DND-41 (cell line): ENCODE results near the gene HOXD12.

Experiments
- ATAC-seq: fragments of 200-7000 bp; cut with Tn5 transposase; 3 replicates; pipeline ENCODE4 v1.9.1; 2021; ENCODE audit warnings: low read depth; ENCODE audit not compliant: insufficient read depth
- DNase-seq: peaks from one replicate; pipeline ENCODE4 v3.0.0-alpha.2; 2020
- H2AFZ ChIP-seq: 2 replicates; pipeline ENCODE4 v1.6.0; 2012; ENCODE audit warnings: low read depth, low read length
- H3K27ac ChIP-seq: 2 replicates; pipeline ENCODE4 v1.5.1; 2012; ENCODE audit warnings: low read length, inconsistent platforms
- H3K27me3 ChIP-seq: fragments of 200-600 bp; sonication (generic); 2 replicates; pipeline ENCODE4 v1.6.0; 2012; ENCODE audit warnings: low read length, mild to moderate bottlenecking, inconsistent platforms; ENCODE audit not compliant: insufficient read depth, poor library complexity
- H3K36me3 ChIP-seq: 2 replicates; pipeline ENCODE4 v1.5.1; 2012; ENCODE audit warnings: low read length, inconsistent platforms; ENCODE audit not compliant: insufficient read depth
- H3K4me1 ChIP-seq: 2 replicates; pipeline ENCODE4 v1.5.1; 2012; ENCODE audit warnings: mild to moderate bottlenecking, low read length; ENCODE audit not compliant: insufficient read depth
- H3K4me2 ChIP-seq: 2 replicates; pipeline ENCODE4 v1.6.0; 2012; ENCODE audit warnings: mild to moderate bottlenecking, moderate library complexity, low read length, inconsistent platforms; ENCODE audit not compliant: insufficient read depth
- H3K4me3 ChIP-seq, 2 experiments: fragments of 200-600 bp in 1 of 2; shearing (Covaris generic) in 1 of 2; 2 replicates each; pipeline ENCODE4 v1.5.1; 2012 to 2016; ENCODE audit warnings: inconsistent platforms in 2 of 2, low read length in 2 of 2, mild to moderate bottlenecking in 2 of 2, low read depth in 1 of 2, moderate library complexity in 1 of 2
- H3K79me2 ChIP-seq: 2 replicates; pipeline ENCODE4 v1.6.0; 2012; ENCODE audit warnings: low read length, inconsistent platforms; ENCODE audit not compliant: insufficient read depth
- H3K9ac ChIP-seq: 2 replicates; pipeline ENCODE4 v1.6.0; 2012; ENCODE audit warnings: low read depth, mild to moderate bottlenecking, inconsistent platforms, low read length, moderate library complexity
- H3K9me3 ChIP-seq: 2 replicates; pipeline ENCODE4 v1.5.1; 2012; ENCODE audit warnings: low read length, moderate library complexity, mild to moderate bottlenecking, inconsistent platforms; ENCODE audit not compliant: insufficient read depth, severe bottlenecking
- H4K20me1 ChIP-seq: 2 replicates; pipeline ENCODE4 v1.6.0; 2012; ENCODE audit warnings: low read length; ENCODE audit not compliant: insufficient read depth
- CTCF ChIP-seq: IDR thresholded peaks from 2 replicates; pipeline ENCODE4 v1.5.1; 2012; ENCODE audit warnings: borderline replicate concordance, low read length, moderate library complexity, mild to moderate bottlenecking; ENCODE audit not compliant: poor library complexity, severe bottlenecking; ENCODE audit errors: extremely low read depth
- EZH2 ChIP-seq: IDR thresholded peaks from 3 replicates; pipeline ENCODE4 v1.6.1; 2012; ENCODE audit warnings: borderline replicate concordance, low read depth, mild to moderate bottlenecking, moderate library complexity, low read length, inconsistent platforms; ENCODE audit not compliant: severe bottlenecking

The HOXD12 gene

GRCh38 chr2:176094349-176094748 is 5.2 kb upstream of the HOXD12 start:
- Histone ChIP-seq H3K4me1 (peaks cover 44% of the 10 kb centered on the region), H3K27ac (peak overlapping the region; percentile 92), H3K4me2 (peak overlapping the region; percentile 74), H3K9ac (peak overlapping the region; percentile 89), H4K20me1 (no peaks in the 10 kb centered on the region), H3K9me3 (no peaks in the 10 kb centered on the region), H3K36me3 (no peaks in the 10 kb centered on the region), H3K79me2 (peaks cover 26% of the 10 kb centered on the region), H2AFZ (no peak overlapping the region), H3K27me3 (no peaks in the 10 kb centered on the region), H3K4me3 (peak overlapping the region; percentile 35 to 83; a peak in 3 of 4 replicates)
- DNase-seq (peak; percentile 10), ATAC-seq (no peak)
- no peak for TF ChIP-seq CTCF
- TF ChIP-seq EZH2: no peak

GRCh38 chr2:176095421-176095820 is 4.2 kb upstream of the HOXD12 start:
- H3K27me3 ChIP-seq: no peaks in the 10 kb centered on the region
- H3K9me3 ChIP-seq: no peaks in the 10 kb centered on the region
- peak overlapping the region; percentile 90 for H2AFZ ChIP-seq
- H3K27ac ChIP-seq: peak overlapping the region; percentile 92
- ATAC-seq (no peak), DNase-seq (no peak)
- TF ChIP-seq CTCF: no peak
- no peak for TF ChIP-seq EZH2
- no peaks in the 10 kb centered on the region for H4K20me1 ChIP-seq
- H3K9ac ChIP-seq: peak overlapping the region; percentile 89
- peaks cover 44% of the 10 kb centered on the region for H3K4me1 ChIP-seq
- peak overlapping the region in 1 of 2 experiments; percentile 57; a peak in 2 of 4 replicates for H3K4me3 ChIP-seq
- no peaks in the 10 kb centered on the region for H3K36me3 ChIP-seq
- H3K79me2 ChIP-seq: peaks cover 26% of the 10 kb centered on the region
- peak overlapping the region; percentile 74 for H3K4me2 ChIP-seq

- no peaks in the 10 kb centered on the region for H4K20me1 ChIP-seq
- H3K4me3 ChIP-seq: peak overlapping the region; percentile 17 to 57
- H3K4me1 ChIP-seq: peaks cover 44% of the 10 kb centered on the region
- DNase-seq (peak; percentile 71), ATAC-seq (peak; percentile 47)
- TF ChIP-seq EZH2: no peak
- TF ChIP-seq CTCF: peak; percentile 22
- H3K4me2 ChIP-seq: peak overlapping the region; percentile 74
- no peaks in the 10 kb centered on the region for H3K36me3 ChIP-seq
- peak overlapping the region; percentile 89 for H3K9ac ChIP-seq
- H2AFZ ChIP-seq: peak overlapping the region; percentile 90
- H3K9me3 ChIP-seq: no peaks in the 10 kb centered on the region
- H3K27me3 ChIP-seq: no peaks in the 10 kb centered on the region
- peak overlapping the region; percentile 92 for H3K27ac ChIP-seq
- peaks cover 26% of the 10 kb centered on the region for H3K79me2 ChIP-seq
These were observed 3.2 kb upstream of the HOXD12 start for GRCh38 chr2:176096243-176096985.
